Hindlimb muscle (tissue), 1 donor: Measurements from ENCODE around the gene GGTA1. TPM values are rescaled to one million over a fixed set of nuclear protein-coding genes. Genes with fewer than 3 reads are reported as not detected.

Source experiments
- polyA plus RNA-seq: library from polyadenylated mRNA; unstranded; fragments of 120-200 nt; gene quantifications from one replicate; pipeline ENCODE4 v1.2.1, GENCODE V29; 2013; ENCODE audit not compliant: insufficient read length

The GGTA1 gene
- polyA plus RNA-seq, 1 donor = 10.2 TPM

Other genes starting within 250 kb of the GGTA1 start
- 316 TPM for gene GSN, start 231.7 kb downstream of the GGTA1 start, polyA plus RNA-seq
- 72.6 TPM for gene STOM, start 129.6 kb downstream of the GGTA1 start, polyA plus RNA-seq
- 48.6 TPM for gene DAB2IP, start 151.8 kb upstream of the GGTA1 start, polyA plus RNA-seq